Testis (tissue), 2 donors: ENCODE data around the gene CUX1.

ENCODE experiments used
- CTCF ChIP-seq, 3 experiments: fragments of 450-650 bp in 2 of 3; fragments of 200-600 bp in 1 of 3; sonication (generic) in 1 of 3; IDR thresholded peaks; one replicate each; pipeline ENCODE4 v1.5.1; 2016 to 2019; ENCODE audit warnings: antibody characterized with exemption in 3 of 3, mild to moderate bottlenecking in 2 of 3, moderate library complexity in 1 of 3
- POLR2A ChIP-seq: fragments of 450-650 bp; IDR thresholded peaks from one replicate; pipeline ENCODE4 v1.6.1; 2017; ENCODE audit warnings: antibody characterized with exemption, mild to moderate bottlenecking, moderate library complexity

GRCh38 chr7:102216573-102217314 is 399.3 kb downstream of the CUX1 start:
- TF ChIP-seq CTCF (IDR thresholded peaks at IDR 0.05) (no peak), POLR2A (no peak)
